AG09319 (cell line): ENCODE data around the gene SLC6A15.

Source experiments
- DNase-seq: peaks from one replicate; pipeline ENCODE4 v3.0.0-alpha.2; 2010; ENCODE audit warnings: low read depth; ENCODE audit errors: extremely low read depth
- TF ChIP-seq, protein P1 (sequence below): IDR thresholded peaks from 2 replicates; pipeline ENCODE4 v1.5.1; 2011; ENCODE audit warnings: low read depth, mild to moderate bottlenecking, inconsistent platforms, low read length, moderate library complexity

Gene SLC6A15

DNA sequence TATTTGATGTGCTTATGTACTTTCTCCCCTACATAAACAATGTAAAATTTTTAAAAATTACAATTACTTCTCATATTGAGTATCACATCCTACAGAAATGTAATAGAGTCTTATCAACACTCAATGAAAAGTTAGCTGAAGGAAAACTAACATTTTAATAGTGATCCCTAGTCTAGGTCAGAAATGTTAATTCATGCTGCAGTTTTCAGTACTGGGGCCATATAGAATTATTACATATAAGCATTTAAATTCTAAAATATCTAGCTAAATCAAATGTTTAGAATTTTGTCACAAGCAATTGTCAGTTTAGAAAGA, 37.8 kb downstream of the SLC6A15 start:
- TF ChIP-seq, protein P1, sequence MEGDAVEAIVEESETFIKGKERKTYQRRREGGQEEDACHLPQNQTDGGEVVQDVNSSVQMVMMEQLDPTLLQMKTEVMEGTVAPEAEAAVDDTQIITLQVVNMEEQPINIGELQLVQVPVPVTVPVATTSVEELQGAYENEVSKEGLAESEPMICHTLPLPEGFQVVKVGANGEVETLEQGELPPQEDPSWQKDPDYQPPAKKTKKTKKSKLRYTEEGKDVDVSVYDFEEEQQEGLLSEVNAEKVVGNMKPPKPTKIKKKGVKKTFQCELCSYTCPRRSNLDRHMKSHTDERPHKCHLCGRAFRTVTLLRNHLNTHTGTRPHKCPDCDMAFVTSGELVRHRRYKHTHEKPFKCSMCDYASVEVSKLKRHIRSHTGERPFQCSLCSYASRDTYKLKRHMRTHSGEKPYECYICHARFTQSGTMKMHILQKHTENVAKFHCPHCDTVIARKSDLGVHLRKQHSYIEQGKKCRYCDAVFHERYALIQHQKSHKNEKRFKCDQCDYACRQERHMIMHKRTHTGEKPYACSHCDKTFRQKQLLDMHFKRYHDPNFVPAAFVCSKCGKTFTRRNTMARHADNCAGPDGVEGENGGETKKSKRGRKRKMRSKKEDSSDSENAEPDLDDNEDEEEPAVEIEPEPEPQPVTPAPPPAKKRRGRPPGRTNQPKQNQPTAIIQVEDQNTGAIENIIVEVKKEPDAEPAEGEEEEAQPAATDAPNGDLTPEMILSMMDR = no peak

DNA sequence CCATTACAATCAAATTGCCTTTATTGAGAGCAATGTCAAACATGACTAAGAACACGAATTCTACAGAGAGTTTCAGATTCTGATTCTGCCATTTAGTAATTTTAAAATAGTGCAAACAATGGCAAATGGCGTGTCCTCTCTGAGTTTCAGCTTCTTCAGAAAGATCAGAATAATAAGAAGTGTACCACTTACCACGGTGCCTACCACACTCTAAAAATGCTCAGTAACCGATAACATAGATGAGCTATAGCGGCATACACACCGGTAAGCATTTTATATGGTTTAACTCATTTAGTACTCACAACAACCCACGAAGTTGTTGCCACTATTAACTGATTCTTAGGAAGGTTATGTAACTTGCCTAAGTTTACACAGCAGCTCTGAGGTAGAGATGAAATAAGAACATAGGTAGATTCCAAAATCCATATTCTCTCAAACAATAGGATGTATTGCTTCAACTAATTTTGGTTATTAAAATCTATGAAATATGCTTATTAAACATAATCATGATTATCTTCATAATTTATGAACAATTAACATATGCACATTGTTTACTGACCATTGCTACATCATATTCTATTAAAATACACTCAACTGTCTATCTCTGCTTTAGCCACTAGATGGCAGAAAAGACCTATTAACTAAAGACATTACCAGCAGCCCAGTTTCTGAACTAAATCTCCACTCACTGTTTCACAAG, 38.3 kb downstream of the SLC6A15 start:
- TF ChIP-seq, protein P1 = peak; percentile 65
- DNase-seq = peak; percentile 18

More for the DNA sequence above, 37.8 kb downstream of the SLC6A15 start:
- DNase-seq = no peak

DNA sequence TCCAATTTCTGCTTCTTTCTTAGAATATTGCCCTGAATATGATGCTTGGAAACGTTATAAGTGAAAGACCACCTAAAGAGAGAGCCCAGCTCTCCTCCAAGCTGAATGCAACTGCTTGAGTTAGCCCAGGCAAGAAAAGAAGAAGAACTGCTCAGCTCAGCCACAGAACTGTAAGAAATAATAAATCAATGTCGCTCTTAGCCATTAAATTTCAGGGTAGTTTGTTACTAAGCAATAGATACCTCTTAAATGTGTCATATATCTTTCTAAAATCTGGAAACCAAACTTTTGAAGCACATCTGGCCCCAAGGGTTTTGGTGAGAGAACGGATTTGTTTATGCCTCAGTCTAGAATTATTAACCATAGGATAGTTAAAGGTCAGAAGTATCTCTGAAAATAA, 50.4 kb downstream of the SLC6A15 start:
- TF ChIP-seq, protein P1 = no peak
- DNase-seq = no peak

DNA sequence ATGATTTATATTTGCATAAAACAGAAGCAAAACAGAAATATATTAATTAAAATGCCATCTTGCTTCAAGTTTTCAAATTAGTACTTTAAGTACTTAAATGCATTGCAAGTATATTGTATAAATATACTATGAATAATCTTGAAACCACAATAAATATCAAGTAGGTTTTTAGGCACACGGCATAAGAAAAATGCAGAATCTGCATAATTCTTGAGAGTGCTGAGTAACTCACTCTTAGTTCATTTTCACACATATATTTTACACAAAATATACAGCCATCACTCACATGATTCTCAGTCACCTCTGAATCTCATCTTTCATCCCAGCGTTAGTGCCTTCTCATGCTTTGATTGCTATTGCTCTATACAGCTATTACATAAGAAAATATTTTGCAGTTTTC, 51.9 kb downstream of the SLC6A15 start:
- DNase-seq = no peak
- TF ChIP-seq, protein P1 = no peak

DNA sequence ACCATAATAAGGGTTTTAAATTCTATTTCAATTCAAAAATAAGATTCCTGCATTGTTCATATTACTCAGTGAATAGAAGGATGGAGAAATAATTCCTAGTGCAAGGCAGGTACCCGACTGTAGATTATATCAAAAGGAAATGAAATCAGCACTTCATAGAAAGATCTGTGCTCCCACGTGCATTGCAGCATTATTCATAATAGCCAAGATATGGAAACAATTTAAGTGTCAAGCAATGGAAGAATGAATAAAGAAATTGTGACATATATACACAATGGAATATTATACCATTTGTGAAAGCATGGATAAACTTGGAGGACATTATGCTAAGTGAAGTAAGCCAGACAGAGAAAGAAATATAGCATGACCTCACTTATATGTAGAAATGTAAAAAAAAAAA, 53.8 kb downstream of the SLC6A15 start:
- TF ChIP-seq, protein P1 = no peak
- no peak for DNase-seq

DNA sequence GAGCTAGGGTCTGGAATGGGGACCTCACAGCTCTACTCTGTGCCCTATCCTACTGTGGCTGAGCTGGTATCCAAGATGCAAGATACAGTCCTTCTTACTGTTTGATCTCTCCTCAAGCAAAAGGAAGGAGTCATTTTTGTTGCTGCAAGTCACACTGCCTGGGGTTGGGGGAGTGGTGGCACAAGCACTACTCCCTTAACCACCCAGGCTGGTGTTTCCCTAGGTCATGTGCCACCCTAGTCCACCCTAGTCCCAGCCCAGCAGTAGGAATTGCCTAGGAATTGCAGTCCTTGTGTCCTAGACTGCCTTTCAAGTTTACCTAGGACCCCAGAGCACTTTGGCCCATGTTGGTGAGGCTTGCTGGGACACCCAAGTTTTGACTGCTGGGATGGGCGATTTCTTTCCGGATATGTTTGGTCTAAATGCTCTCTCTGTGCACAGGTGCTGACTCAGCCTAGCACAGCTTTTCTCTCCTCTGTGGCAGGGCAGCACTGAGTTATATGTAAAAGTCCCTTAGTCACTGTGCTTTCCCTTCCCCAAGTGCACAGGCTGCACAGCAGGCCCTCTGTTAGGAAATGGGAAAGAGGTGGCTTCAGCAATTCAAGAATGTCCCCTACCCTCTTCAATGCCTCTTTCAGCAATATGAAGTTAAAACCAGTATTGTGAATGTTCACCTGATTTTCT, 54.9 kb downstream of the SLC6A15 start:
- DNase-seq = no peak
- TF ChIP-seq, protein P1 = no peak

DNA sequence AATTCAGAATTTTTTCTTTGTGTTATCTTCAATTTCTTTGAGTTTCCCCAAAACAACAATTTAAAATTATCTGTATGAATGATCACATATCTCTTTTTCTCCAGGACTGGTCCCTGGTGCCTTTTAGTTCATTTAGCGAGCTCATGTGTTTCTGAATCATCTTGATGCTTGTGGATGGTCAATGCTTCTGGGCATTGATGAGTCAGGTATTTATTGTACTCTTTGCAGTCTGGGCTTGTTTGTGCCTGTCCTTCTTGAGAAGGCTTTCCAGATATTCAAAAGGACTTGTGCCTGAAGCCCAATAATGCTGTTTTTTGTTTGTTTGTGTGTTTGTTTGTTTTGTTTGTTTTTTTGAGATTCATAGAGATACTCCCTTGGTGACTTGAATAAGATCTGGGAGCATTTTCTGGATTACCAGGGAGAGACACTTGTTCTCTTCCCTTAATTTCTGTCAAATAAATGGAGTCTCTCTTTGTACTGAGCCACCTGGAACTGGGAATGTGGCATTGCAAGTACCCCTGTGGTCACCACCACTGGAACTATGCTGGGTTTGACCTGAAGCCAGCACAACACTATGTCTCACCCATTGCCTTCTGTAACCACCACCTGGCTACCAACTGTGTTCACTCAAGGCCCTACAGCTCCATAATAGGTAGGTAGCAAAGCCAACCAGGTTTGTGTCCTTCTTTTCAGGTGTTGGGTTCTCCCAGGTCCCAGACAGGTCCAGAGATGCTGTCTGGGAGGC, 56.3 kb downstream of the SLC6A15 start:
- TF ChIP-seq, protein P1 = no peak
- no peak for DNase-seq
